SK-N-SH treated with all-trans-retinoic acid at 6 μM for 48 hours (cell line): ENCODE data around the gene TRABD.

Experiments
- ATAC-seq: fragments of 200-7000 bp; cut with Tn5 transposase; 3 replicates; pipeline ENCODE4 v1.9.1; 2020; ENCODE audit warnings: mild to moderate bottlenecking, moderate library complexity
- ARNTL ChIP-seq: fragments of 450-650 bp; formaldehyde crosslinking; IDR thresholded peaks from 2 replicates; pipeline ENCODE4 v1.5.0; 2020; ENCODE audit warnings: low read depth, mild to moderate bottlenecking, moderate library complexity, borderline replicate concordance
- CREB5 ChIP-seq: fragments of 250-450 bp; sonication (Bioruptor Pico); IDR thresholded peaks from 2 replicates; pipeline ENCODE4 v1.5.1; 2020; ENCODE audit warnings: low read depth, mild to moderate bottlenecking, moderate library complexity
- CSDC2 ChIP-seq: fragments of 250-450 bp; sonication (Bioruptor Pico); IDR thresholded peaks from 2 replicates; pipeline ENCODE4 v1.5.0; 2020; ENCODE audit warnings: mild to moderate bottlenecking, moderate library complexity
- CSRNP3 ChIP-seq: fragments of 250-450 bp; sonication (Bioruptor Pico); IDR thresholded peaks from 2 replicates; pipeline ENCODE4 v1.5.1; 2021; ENCODE audit warnings: mild to moderate bottlenecking, moderate library complexity
- ESRRG ChIP-seq: fragments of 250-450 bp; sonication (Bioruptor Pico); IDR thresholded peaks from 2 replicates; pipeline ENCODE4 v1.6.1; 2021; ENCODE audit warnings: mild to moderate bottlenecking
- GLIS3 ChIP-seq: fragments of 250-450 bp; sonication (Bioruptor Pico); IDR thresholded peaks from 2 replicates; pipeline ENCODE4 v1.5.0; 2020; ENCODE audit warnings: mild to moderate bottlenecking, moderate library complexity
- ISL1 ChIP-seq: fragments of 250-450 bp; sonication (Bioruptor Pico); IDR thresholded peaks from 2 replicates; pipeline ENCODE4 v2.1.2; 2022; ENCODE audit warnings: mild to moderate bottlenecking, moderate library complexity
- OSR1 ChIP-seq: fragments of 250-450 bp; sonication (Bioruptor Pico); IDR thresholded peaks from 2 replicates; pipeline ENCODE4 v1.8.0; 2022; ENCODE audit warnings: moderate library complexity, mild to moderate bottlenecking, inconsistent platforms
- PATZ1 ChIP-seq: fragments of 250-450 bp; sonication (Bioruptor Pico); IDR thresholded peaks from 2 replicates; pipeline ENCODE4 v1.8.0; 2020; ENCODE audit warnings: mild to moderate bottlenecking, moderate library complexity, borderline replicate concordance
- POU6F1 ChIP-seq: fragments of 250-450 bp; sonication (Bioruptor Pico); IDR thresholded peaks from 2 replicates; pipeline ENCODE4 v1.8.0; 2021; ENCODE audit warnings: low read depth, mild to moderate bottlenecking, moderate library complexity, borderline replicate concordance
- PPARA ChIP-seq: fragments of 250-450 bp; sonication (Bioruptor Pico); IDR thresholded peaks from 2 replicates; pipeline ENCODE4 v1.5.0; 2020; ENCODE audit warnings: mild to moderate bottlenecking, borderline replicate concordance
- RARB ChIP-seq: fragments of 250-450 bp; sonication (Bioruptor Pico); IDR thresholded peaks from 2 replicates; pipeline ENCODE4 v1.8.0; 2021; ENCODE audit warnings: mild to moderate bottlenecking, moderate library complexity
- SNAI2 ChIP-seq: fragments of 250-450 bp; sonication (Bioruptor Pico); IDR thresholded peaks from 2 replicates; pipeline ENCODE4 v1.5.0; 2020; ENCODE audit warnings: mild to moderate bottlenecking, moderate library complexity
- TCF4 ChIP-seq: fragments of 250-450 bp; sonication (Bioruptor Pico); IDR thresholded peaks from 2 replicates; pipeline ENCODE4 v1.8.0; 2021; ENCODE audit warnings: mild to moderate bottlenecking, moderate library complexity, borderline replicate concordance
- TOX ChIP-seq: fragments of 250-450 bp; sonication (Bioruptor Pico); IDR thresholded peaks from 2 replicates; pipeline ENCODE4 v1.8.0; 2021; ENCODE audit warnings: mild to moderate bottlenecking, moderate library complexity, borderline replicate concordance
- TSHZ2 ChIP-seq: fragments of 250-450 bp; sonication (Bioruptor Pico); IDR thresholded peaks from 2 replicates; pipeline ENCODE4 v1.5.0; 2020; ENCODE audit warnings: mild to moderate bottlenecking, moderate library complexity
- ZC3H10 ChIP-seq: fragments of 250-450 bp; sonication (Bioruptor Pico); IDR thresholded peaks from 2 replicates; pipeline ENCODE4 v1.5.1; 2021; ENCODE audit warnings: mild to moderate bottlenecking, moderate library complexity
- ZFP3 ChIP-seq: fragments of 250-450 bp; sonication (Bioruptor Pico); IDR thresholded peaks from 2 replicates; pipeline ENCODE4 v1.5.0; 2020; ENCODE audit warnings: mild to moderate bottlenecking, moderate library complexity
- ZFP30 ChIP-seq: fragments of 450-650 bp; formaldehyde crosslinking; IDR thresholded peaks from 2 replicates; pipeline ENCODE4 v1.5.0; 2022; ENCODE audit warnings: mild to moderate bottlenecking, moderate library complexity
- ZNF565 ChIP-seq: fragments of 450-650 bp; formaldehyde crosslinking; conservative IDR thresholded peaks from 2 replicates; pipeline ENCODE4 v1.5.0; 2020; ENCODE audit warnings: low read depth, mild to moderate bottlenecking, moderate library complexity
- ZNF70 ChIP-seq: fragments of 450-650 bp; formaldehyde crosslinking; IDR thresholded peaks from 2 replicates; pipeline ENCODE4 v1.5.0; 2020; ENCODE audit warnings: mild to moderate bottlenecking, moderate library complexity
- ZNF8 ChIP-seq: fragments of 450-650 bp; formaldehyde crosslinking; IDR thresholded peaks from 2 replicates; pipeline ENCODE4 v1.5.0; 2020; ENCODE audit warnings: mild to moderate bottlenecking, moderate library complexity

The TRABD gene

GRCh38 chr22:50209893-50210292, 24.2 kb downstream of the TRABD start:
- TF ChIP-seq TCF4 (CRISPR knock-in tag) (no peak), TSHZ2 (CRISPR knock-in tag) (no peak), OSR1 (CRISPR knock-in tag) (no peak), CSRNP3 (CRISPR knock-in tag) (no peak), TOX (CRISPR knock-in tag) (no peak), CSDC2 (CRISPR knock-in tag) (no peak), ZNF70 (CRISPR knock-in tag) (no peak), GLIS3 (CRISPR knock-in tag) (no peak), ISL1 (CRISPR knock-in tag) (no peak), POU6F1 (CRISPR knock-in tag) (no peak), ZFP3 (CRISPR knock-in tag) (no peak), ZNF8 (CRISPR knock-in tag) (no peak), ZC3H10 (no peak), PATZ1 (CRISPR knock-in tag) (no peak), ZNF565 (CRISPR knock-in tag) (no peak), SNAI2 (CRISPR knock-in tag) (no peak), PPARA (CRISPR knock-in tag) (no peak), ZFP30 (CRISPR knock-in tag) (no peak)
- peak; percentile 75 for ATAC-seq

GRCh38 chr22:50210378-50211139, 24.8 kb downstream of the TRABD start:
- ATAC-seq: no peak
- TF ChIP-seq TCF4 (CRISPR knock-in tag) (no peak), CREB5 (no peak), POU6F1 (CRISPR knock-in tag) (no peak), SNAI2 (CRISPR knock-in tag) (no peak), ISL1 (CRISPR knock-in tag) (no peak), ZNF565 (CRISPR knock-in tag) (no peak), ZNF70 (CRISPR knock-in tag) (no peak), ZFP3 (CRISPR knock-in tag) (no peak), TOX (CRISPR knock-in tag) (no peak), TSHZ2 (CRISPR knock-in tag) (no peak), ZC3H10 (no peak), ARNTL (CRISPR knock-in tag) (no peak), ESRRG (CRISPR knock-in tag) (no peak), PATZ1 (CRISPR knock-in tag) (no peak), ZNF8 (CRISPR knock-in tag) (no peak), PPARA (CRISPR knock-in tag) (no peak), RARB (no peak)
- TF ChIP-seq, all 23 proteins: peak for 0
